Suprapubic skin (tissue), 4 donors: ENCODE results near the gene ARF3. TPM values are rescaled to one million over a fixed set of nuclear protein-coding genes. Genes with fewer than 3 reads are reported as not detected.
"Not testable (repeated sequence)": the region's sequence is repeated elsewhere in the genome, so short reads cannot be mapped to it uniquely, and the experiment has no call there.

Experiments
- DNase-seq, 2 donors: peaks; one replicate each; pipeline ENCODE4 v3.0.0-alpha.2; 2019; ENCODE audit warnings: low spot score in 2 of 2
- H3K27ac ChIP-seq: fragments of 200-600 bp; sonication (generic); one replicate; pipeline ENCODE4 v1.5.1; 2019
- H3K27me3 ChIP-seq: fragments of 200-600 bp; sonication (generic); one replicate; pipeline ENCODE4 v1.5.1; 2019
- H3K36me3 ChIP-seq: fragments of 200-600 bp; sonication (generic); one replicate; pipeline ENCODE4 v1.5.1; 2019
- H3K4me1 ChIP-seq: fragments of 200-600 bp; sonication (generic); one replicate; pipeline ENCODE4 v1.5.1; 2019
- H3K4me3 ChIP-seq: fragments of 200-600 bp; sonication (generic); one replicate; pipeline ENCODE4 v1.5.1; 2019; ENCODE audit warnings: mild to moderate bottlenecking
- H3K9me3 ChIP-seq: fragments of 200-600 bp; sonication (generic); one replicate; pipeline ENCODE4 v1.5.1; 2019
- CTCF ChIP-seq, 2 donors: fragments of 200-600 bp in 1 of 2; fragments of 450-650 bp in 1 of 2; sonication (generic) in 1 of 2; IDR thresholded peaks; one replicate each; pipeline ENCODE4 v1.5.1; 2016 to 2019; ENCODE audit warnings: antibody characterized with exemption in 2 of 2, mild to moderate bottlenecking in 1 of 2, moderate library complexity in 1 of 2
- EP300 ChIP-seq: sonication (generic); formaldehyde crosslinking; IDR thresholded peaks from one replicate; pipeline ENCODE4 v1.6.1; 2017; ENCODE audit warnings: antibody characterized with exemption
- POLR2A ChIP-seq, 2 donors: fragments of 450-650 bp; IDR thresholded peaks; one replicate each; pipeline ENCODE4 v1.6.1; 2017; ENCODE audit warnings: antibody characterized with exemption in 2 of 2, mild to moderate bottlenecking in 2 of 2, moderate library complexity in 2 of 2
- POLR2AphosphoS5 ChIP-seq, 3 donors: sonication (generic); formaldehyde crosslinking; IDR thresholded peaks; one replicate each; pipeline ENCODE4 v1.6.1; 2017; ENCODE audit warnings: antibody characterized with exemption in 3 of 3
- WGBS: methylation state at CpG from one replicate; pipeline ENCODE4 v1.1.5; 2018; 5-methylcytosine and 5-hydroxymethylcytosine counted together
- total RNA-seq, 4 donors: library from RNA; depleted of rRNA; stranded (reverse); fragments of >200 nt; gene quantifications; one replicate each; pipeline ENCODE4 v1.1.0, GENCODE V29; 2016

Gene ARF3
- total RNA-seq, 4 donors from 2014 or later = 78.3 to 98.7 (median 87.7) TPM

- Histone ChIP-seq H3K4me1 (no peaks in the 10 kb centered on the region), H3K36me3 (no peaks in the 10 kb centered on the region), H3K9me3 (no peaks in the 10 kb centered on the region), H3K27me3 (no peaks in the 10 kb centered on the region), H3K27ac (no peak overlapping the region), H3K4me3 (no peak overlapping the region)
- 53% methylated on average over 3 of the region's 3 CpGs for WGBS
- no peak for DNase-seq
- no peak for TF ChIP-seq POLR2A (IDR thresholded peaks at IDR 0.05)
- TF ChIP-seq EP300 = no peak
- TF ChIP-seq POLR2AphosphoS5 (IDR thresholded peaks at IDR 0.05) = no peak
- TF ChIP-seq CTCF (IDR thresholded peaks at IDR 0.05) = no peak
Measured at GRCh38 chr12:48917857-48918537, 39.3 kb downstream of the ARF3 start.

GRCh38 chr12:48910196-48910595 is 47.1 kb downstream of the ARF3 start:
- Histone ChIP-seq H3K36me3 (no peaks in the 10 kb centered on the region), H3K4me3 (no peak overlapping the region), H3K9me3 (no peaks in the 10 kb centered on the region), H3K27ac (no peak overlapping the region), H3K4me1 (no peaks in the 10 kb centered on the region), H3K27me3 (no peaks in the 10 kb centered on the region)
- TF ChIP-seq POLR2A (IDR thresholded peaks at IDR 0.05) = no peak
- DNase-seq = no peak

- not testable (repeated sequence) for DNase-seq, H3K4me3 ChIP-seq, H3K27me3 ChIP-seq, H3K9me3 ChIP-seq, H3K4me1 ChIP-seq, H3K36me3 ChIP-seq, H3K27ac ChIP-seq
- 86% methylated on average over 11 of the region's 11 CpGs for WGBS
Measured at GRCh38 chr12:48909698-48910097, 47.6 kb downstream of the ARF3 start.

DNA sequence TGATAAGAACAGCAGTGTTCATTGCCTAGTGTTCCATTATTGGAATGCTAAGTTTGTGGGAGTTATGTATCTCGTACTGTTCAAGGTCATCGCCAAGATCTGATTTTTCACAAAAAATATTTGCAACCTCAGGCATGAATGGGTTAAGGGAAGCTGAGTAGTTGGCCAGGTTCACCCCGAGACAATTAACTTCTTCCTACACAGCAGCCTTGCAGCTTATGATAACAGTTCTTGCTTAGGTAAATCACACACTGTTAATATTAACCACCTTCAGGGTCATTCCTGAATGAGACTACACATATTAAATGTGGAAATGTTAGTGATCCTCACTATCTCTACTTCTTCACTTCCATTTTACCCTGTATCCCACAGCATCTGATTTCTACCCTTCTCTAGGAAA is 50.0 kb downstream of the ARF3 start:
- DNase-seq = no peak
- TF ChIP-seq EP300 (no peak), POLR2AphosphoS5 (IDR thresholded peaks at IDR 0.05) (no peak), POLR2A (IDR thresholded peaks at IDR 0.05) (no peak), CTCF (IDR thresholded peaks at IDR 0.05) (no peak)
- no peak overlapping the region for H3K4me3 ChIP-seq
- H3K27me3 ChIP-seq = no peaks in the 10 kb centered on the region
- H3K4me1 ChIP-seq = peaks cover 11% of the 10 kb centered on the region
- H3K27ac ChIP-seq = no peak overlapping the region
- no peaks in the 10 kb centered on the region for H3K9me3 ChIP-seq
- WGBS = 66% methylated on average over 3 of the region's 3 CpGs
- H3K36me3 ChIP-seq = no peaks in the 10 kb centered on the region

GRCh38 chr12:48903982-48904411 is 53.3 kb downstream of the ARF3 start:
- DNase-seq = peak; percentile 78 to 84
- H3K4me1 ChIP-seq = peaks cover 11% of the 10 kb centered on the region
- TF ChIP-seq POLR2A (IDR thresholded peaks at IDR 0.05) (no peak), CTCF (IDR thresholded peaks at IDR 0.05) (peak; percentile 18 to 53)
- H3K36me3 ChIP-seq = no peaks in the 10 kb centered on the region
- H3K27me3 ChIP-seq = no peaks in the 10 kb centered on the region
- peak overlapping the region; percentile 41 for H3K4me3 ChIP-seq
- H3K9me3 ChIP-seq = no peaks in the 10 kb centered on the region
- WGBS = 3% methylated on average over 19 of the region's 19 CpGs
- no peak overlapping the region for H3K27ac ChIP-seq

GRCh38 chr12:48903363-48903981 is 53.8 kb downstream of the ARF3 start:
- H3K36me3 ChIP-seq = no peaks in the 10 kb centered on the region
- peak overlapping the region; percentile 41 for H3K4me3 ChIP-seq
- 72% methylated on average over 20 of the region's 20 CpGs for WGBS
- DNase-seq = no peak
- no peaks in the 10 kb centered on the region for H3K27me3 ChIP-seq
- H3K9me3 ChIP-seq = no peaks in the 10 kb centered on the region
- H3K27ac ChIP-seq = no peak overlapping the region
- TF ChIP-seq POLR2A (IDR thresholded peaks at IDR 0.05) (no peak), EP300 (no peak), CTCF (IDR thresholded peaks at IDR 0.05) (no peak), POLR2AphosphoS5 (IDR thresholded peaks at IDR 0.05) (no peak)
- H3K4me1 ChIP-seq = peaks cover 11% of the 10 kb centered on the region
